Measurements from ENCODE around the gene LTC4S.
"Not testable (repeated sequence)": the region's sequence is repeated elsewhere in the genome, so short reads cannot be mapped to it uniquely, and the experiment has no call there.

The LTC4S gene

GRCh38 chr5:179769796-179770195 is 24.0 kb upstream of the LTC4S start:
- no peak for DNase-seq

GRCh38 chr5:179771311-179771895 is 22.4 kb upstream of the LTC4S start:
- DNase-seq = no peak

DNA sequence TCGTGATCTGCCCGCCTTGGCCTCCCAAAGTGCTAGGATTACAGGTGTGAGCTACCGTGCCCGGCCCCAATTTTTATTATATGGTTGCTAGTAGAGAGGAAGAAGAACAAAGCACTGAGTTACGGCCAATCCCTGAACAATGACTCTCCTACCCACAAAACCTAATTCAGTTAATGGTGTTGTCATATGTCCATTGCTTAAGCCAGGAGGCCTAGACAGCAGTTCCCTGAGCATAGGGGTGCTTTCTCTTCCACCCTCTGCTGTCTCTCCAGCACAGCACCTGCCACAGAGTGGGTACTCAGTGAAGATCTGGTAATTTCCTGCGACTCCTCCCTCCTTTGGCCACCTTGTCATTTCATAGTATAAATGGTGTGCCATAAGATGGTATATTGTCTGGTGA is 21.4 kb upstream of the LTC4S start:
- no peak for DNase-seq

DNA sequence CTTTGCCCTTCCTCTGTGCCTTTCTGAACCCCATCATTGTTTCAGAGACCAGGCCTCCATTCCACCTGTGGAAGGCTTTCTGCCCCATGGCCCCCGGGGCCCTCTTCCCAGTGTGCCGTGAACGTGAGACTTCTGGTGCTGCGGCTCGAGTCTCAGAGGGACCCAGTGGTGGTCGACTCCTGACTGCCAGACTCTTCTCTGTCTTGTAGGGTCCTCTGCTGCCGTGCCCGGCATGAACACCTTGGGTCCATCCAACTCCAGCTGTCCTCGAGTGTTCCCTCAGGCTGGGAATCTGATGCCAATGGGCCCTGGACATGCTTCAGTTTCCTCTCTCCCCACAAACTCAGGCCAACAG is 20.1 kb upstream of the LTC4S start:
- no peak for DNase-seq

DNA sequence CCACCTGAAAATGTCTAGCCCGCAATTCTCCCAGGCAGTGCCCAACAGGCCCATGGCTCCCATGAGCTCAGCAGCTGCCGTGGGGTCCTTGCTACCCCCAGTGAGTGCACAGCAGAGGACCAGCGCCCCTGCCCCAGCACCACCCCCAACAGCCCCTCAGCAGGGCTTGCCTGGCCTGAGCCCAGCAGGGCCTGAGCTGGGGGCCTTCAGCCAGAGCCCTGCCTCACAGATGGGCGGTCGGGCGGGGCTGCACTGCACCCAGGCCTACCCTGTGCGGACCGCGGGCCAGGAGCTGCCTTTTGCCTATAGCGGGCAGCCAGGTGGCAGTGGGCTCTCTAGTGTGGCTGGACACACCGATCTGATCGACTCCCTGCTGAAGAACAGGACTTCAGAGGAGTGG is 19.3 kb upstream of the LTC4S start:
- DNase-seq = no peak

GRCh38 chr5:179776411-179776938 is 17.3 kb upstream of the LTC4S start:
- DNase-seq = no peak

- no peak for DNase-seq
Measured at GRCh38 chr5:179777456-179777855, 16.3 kb upstream of the LTC4S start.

GRCh38 chr5:179777909-179778308 is 15.9 kb upstream of the LTC4S start:
- no peak for DNase-seq

DNA sequence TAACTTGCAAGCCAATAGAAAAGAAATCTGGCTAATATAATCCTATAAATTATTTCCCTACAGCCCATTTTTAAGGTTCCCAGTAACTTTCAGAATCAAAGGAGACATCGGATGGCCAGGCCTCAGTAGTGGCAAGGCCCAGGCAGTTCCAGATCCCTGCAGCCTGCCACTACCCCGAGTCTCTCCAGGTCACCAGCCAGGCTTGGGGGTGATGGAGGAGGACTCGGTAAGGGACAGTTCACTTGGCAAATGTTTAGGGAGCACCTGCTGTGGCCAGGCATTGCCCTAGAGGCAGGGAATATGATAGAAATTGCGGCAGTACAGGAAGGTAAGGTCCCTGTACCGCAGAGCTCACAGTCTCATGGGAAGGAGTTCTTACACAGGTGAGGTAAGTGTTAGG is 15.2 kb upstream of the LTC4S start:
- DNase-seq = no peak

DNA sequence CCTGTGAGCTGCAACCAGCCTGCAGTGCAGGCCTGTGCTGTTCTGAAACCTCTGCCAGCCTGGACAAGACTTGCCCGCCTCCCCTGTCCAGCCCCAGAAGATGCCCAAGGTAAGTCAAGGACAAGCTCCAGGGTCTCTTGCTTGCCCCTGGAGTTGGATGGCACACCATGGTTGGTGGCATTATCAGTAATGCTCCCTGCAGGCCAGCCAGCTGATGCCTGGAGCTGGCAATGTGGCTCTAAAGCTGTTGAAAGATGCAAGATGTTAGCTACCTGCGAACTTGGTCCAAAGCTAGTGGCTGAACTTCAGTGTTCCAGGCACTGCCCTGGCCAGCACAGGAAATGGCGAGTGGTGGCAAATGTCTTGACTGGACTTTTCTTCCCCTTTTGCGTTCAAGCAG is 14.0 kb upstream of the LTC4S start:
- DNase-seq = no peak

- no peak for DNase-seq
Measured at GRCh38 chr5:179780362-179780761, 13.4 kb upstream of the LTC4S start.

- no peak for DNase-seq
Measured at GRCh38 chr5:179781846-179782245, 11.9 kb upstream of the LTC4S start.

GRCh38 chr5:179783128-179783527 is 10.7 kb upstream of the LTC4S start:
- DNase-seq = no peak

DNA sequence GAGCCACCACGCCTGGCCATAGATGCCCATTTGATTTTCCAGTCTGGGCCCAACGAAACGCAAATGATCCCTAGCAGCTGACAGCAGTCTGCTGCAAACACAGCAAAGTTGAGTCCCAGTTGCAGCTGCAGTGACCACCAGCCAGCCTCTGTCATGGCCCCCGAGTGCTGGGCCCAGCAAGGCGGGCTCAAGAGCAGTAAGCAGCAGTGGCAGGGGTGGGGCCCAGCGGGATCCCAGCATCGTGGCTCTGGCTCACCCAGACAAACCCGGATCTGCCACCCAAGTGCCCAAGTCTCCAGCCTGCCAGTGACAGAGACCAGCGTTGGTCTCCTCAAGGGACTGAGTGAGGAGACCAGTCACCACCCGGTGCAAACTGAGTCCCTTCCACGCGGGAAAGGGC is 6.9 kb upstream of the LTC4S start:
- no peak for DNase-seq

GRCh38 chr5:179788193-179788854 is 5.5 kb upstream of the LTC4S start:
- no peak for DNase-seq

DNA sequence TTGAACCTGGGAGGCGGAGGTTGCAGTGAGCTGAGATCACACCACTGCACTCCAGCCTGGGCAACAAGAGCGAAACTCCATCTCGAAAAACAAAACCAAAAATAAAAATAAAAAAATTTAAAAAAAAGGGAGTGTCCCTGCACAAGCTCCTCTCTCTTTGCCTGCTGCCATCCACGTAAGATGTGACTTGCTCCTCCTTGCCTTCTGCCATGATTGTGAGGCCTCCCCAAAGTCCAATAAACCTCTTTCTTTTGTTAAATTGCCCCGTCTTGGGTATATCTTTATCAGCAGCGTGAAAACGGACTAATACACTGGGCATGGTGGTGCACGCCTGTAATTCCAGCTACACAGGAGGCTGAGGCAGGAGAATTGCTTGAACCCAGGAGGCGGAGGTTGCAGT is 4.5 kb upstream of the LTC4S start:
- not testable (repeated sequence) for DNase-seq

- no peak for DNase-seq
Measured at GRCh38 chr5:179791881-179792611, 1.7 kb upstream of the LTC4S start.

DNA sequence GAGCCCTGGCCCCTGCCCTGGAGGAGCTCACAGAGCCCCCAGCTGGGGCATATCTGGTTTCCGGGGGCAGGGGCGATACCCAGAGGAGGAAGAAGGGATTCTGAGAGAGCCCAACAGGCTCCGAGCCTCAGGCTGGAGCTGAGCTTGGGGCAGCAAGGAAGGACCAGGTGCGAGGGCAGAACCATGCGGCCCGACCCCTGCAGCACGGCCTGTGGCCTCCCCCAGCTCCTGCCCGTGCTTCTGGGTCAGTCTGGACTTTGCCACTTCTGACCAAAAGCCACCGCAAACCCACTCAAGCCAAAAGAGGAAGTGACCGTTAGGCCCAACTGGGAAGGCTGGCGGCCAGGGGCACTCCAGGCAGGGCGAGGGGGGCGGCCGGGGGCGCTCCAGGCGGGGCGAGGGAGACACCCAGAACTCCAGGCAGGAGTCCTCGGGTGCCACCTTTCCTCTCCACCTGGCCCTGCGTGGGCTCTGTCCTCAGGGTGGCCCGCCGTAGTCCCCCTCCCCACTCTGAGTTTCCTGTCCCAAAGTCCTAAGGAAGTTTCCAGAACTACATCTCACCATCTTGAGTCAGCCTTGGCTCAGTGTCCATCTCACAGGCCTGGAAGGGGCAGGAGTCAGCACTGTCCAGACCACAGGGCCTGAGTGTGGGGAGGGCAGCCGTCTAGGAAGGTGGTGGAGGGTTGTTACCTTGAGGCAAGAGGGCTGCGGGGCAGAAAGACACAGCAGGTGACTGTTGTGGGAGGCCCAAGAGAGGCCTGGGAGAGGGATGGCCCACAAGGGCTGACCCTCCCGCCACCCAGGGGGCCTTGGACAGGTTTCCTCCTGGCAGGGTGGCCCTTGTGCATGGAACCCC is 946 bp upstream of the LTC4S start:
- no peak for DNase-seq

DNA sequence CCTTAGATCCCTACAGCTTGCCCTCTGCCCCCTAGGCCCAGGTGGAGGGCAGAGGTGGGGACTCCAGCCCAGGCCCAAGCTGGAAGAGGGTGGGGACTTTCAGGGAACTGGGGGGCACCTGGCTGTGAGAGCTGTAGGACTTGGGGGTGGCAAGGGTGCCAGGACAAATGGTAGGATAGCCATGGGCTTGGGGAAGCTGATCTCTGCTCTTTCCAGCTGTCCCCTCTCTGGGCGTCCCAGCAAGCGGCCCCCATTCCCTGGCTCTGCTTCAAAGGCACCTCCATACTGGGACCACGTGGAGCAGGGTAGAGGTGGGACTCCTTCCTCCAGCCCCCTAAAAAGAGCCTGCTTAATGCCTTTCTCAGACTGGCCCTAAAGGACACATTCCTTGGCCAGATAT is 385 bp downstream of the LTC4S start:
- DNase-seq = no peak

DNA sequence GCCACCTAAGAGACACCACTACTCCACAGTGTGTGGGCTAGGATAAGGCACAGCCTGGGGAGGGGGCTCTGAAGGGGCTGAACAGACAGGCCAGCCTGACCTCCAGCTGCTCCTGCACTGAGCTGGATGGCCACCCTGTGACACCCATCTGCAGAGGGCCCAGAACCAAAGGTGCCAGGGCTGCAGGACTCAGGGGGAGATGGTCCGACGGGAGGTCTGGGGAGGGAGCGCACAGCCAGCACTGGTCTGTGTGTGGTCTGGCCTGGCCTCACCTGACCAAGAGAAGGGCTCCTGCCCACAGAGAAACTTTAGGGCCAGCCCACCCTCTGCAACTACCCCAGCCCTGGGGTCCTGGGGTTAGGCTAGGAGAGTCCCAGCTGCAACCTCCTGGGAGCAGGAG is 789 bp downstream of the LTC4S start:
- no peak for DNase-seq

DNA sequence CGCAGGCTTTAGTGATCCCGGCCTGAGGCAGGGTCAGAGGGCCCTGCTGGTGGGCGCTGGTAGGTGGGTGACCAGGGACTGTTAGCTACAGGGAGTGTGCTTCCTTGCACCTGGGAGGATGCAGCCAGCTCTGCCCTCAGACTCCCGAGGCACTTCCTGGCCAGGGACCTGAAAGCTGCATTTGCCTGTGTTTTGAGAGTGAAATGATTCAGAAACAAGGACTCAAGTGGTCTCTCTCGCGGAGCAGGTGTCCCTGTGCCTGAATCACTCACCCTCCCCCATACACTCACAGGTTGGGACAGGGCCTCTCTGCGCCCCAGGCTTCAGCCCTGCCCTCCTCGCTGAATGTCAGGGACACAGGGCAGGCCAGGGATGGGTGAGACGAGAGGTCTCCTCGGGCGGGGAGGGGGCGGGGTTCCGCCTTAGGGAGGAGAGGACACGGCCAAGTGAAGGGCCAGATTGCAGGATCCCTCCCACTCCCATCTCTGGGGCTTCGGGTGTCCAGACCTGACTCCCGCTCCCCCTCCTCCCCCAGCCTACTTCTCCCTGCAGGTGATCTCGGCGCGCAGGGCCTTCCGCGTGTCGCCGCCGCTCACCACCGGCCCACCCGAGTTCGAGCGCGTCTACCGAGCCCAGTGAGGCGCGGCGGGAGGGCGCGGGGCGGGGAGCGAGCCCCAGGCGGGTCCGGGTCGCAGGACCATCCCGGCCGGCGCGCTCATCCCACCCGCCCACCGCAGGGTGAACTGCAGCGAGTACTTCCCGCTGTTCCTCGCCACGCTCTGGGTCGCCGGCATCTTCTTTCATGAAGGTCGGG is 1.5 kb downstream of the LTC4S start:
- no peak for DNase-seq

Measured in CD4-positive, alpha-beta T cell treated with Interferon gamma for 1 hour (primary cell).